CD4-positive, alpha-beta memory T cell (primary cell): Measurements from ENCODE around the gene ABHD4. TPM values are rescaled to one million over a fixed set of nuclear protein-coding genes. Genes with fewer than 3 reads are reported as not detected.
A peak's percentile ranks its signal among the peaks of the same experiment; 100 is the strongest.

Experiments used
- CTCF ChIA-PET: fragments of 350-600 bp; sonication (Branson Sonifier 250); formaldehyde crosslinking; loops from one replicate; lab custom pipeline; 2021; ENCODE audit warnings: inconsistent platforms; ENCODE audit not compliant: partially characterized antibody; lab: Charles Lee
- POLR2A ChIA-PET: fragments of 350-600 bp; sonication (Branson Sonifier 250); formaldehyde crosslinking; loops from one replicate; lab custom pipeline; 2021; ENCODE audit not compliant: partially characterized antibody; lab: Charles Lee
- DNase-seq, 5 donors: peaks; one replicate each; pipeline versions ENCODE4 v3.0.0 to v3.0.0-alpha.2; 2020 to 2022; ENCODE audit warnings: mixed read lengths in 1 of 5
- H3K27ac ChIP-seq: one replicate; pipeline ENCODE4 v1.7.0; 2013; ENCODE audit warnings: low read depth, low read length
- H3K27me3 ChIP-seq: 2 replicates; pipeline ENCODE4 v1.7.0; 2013; ENCODE audit warnings: mild to moderate bottlenecking, low read length, moderate library complexity; ENCODE audit not compliant: insufficient read depth
- H3K36me3 ChIP-seq: 2 replicates; pipeline ENCODE4 v1.7.0; 2013; ENCODE audit warnings: mild to moderate bottlenecking, low read length, moderate library complexity; ENCODE audit not compliant: insufficient read depth
- H3K4me1 ChIP-seq: 2 replicates; pipeline ENCODE4 v1.7.0; 2013; ENCODE audit warnings: mild to moderate bottlenecking, low read length, moderate library complexity; ENCODE audit not compliant: insufficient read depth
- H3K4me3 ChIP-seq, 2 donors: one replicate each; pipeline ENCODE4 v1.7.0; 2013; ENCODE audit warnings: low read length in 2 of 2, mild to moderate bottlenecking in 1 of 2
- H3K9me3 ChIP-seq, 2 donors: one replicate each; pipeline ENCODE4 v1.7.0; 2013; ENCODE audit warnings: low read length in 2 of 2, control low read depth in 1 of 2; ENCODE audit not compliant: control insufficient read depth in 1 of 2
- H3K27ac Mint-ChIP-seq, 7 donors: one replicate each; pipeline ENCODE4 v1.8.0; 2020 to 2021; ENCODE audit warnings: mixed read lengths in 7 of 7, mild to moderate bottlenecking in 6 of 7, inconsistent platforms in 3 of 7, moderate library complexity in 3 of 7
- H3K27me3 Mint-ChIP-seq, 2 donors: one replicate each; pipeline ENCODE4 v1.8.0; 2020 to 2021; ENCODE audit warnings: mixed read lengths in 2 of 2
- H3K36me3 Mint-ChIP-seq, 2 donors: one replicate each; pipeline ENCODE4 v1.8.0; 2020 to 2021; ENCODE audit warnings: mixed read lengths in 2 of 2, inconsistent platforms in 1 of 2, mild to moderate bottlenecking in 1 of 2
- H3K4me1 Mint-ChIP-seq, 4 donors: one replicate each; pipeline ENCODE4 v1.8.0; 2020 to 2021; ENCODE audit warnings: mixed read lengths in 4 of 4, mild to moderate bottlenecking in 1 of 4
- H3K4me3 Mint-ChIP-seq, 8 donors: one replicate each; pipeline ENCODE4 v1.8.0; 2020 to 2021; ENCODE audit warnings: mixed read lengths in 8 of 8, mild to moderate bottlenecking in 7 of 8, moderate library complexity in 6 of 8, inconsistent platforms in 3 of 8
- H3K9me3 Mint-ChIP-seq, 8 donors: one replicate each; pipeline ENCODE4 v1.8.0; 2020 to 2021; ENCODE audit warnings: mixed read lengths in 8 of 8, mild to moderate bottlenecking in 5 of 8, inconsistent platforms in 3 of 8, moderate library complexity in 1 of 8
- intact Hi-C: fragments of 100-400 bp; cut with micrococcal nuclease; formaldehyde crosslinking; loops from one replicate; pipeline ENCODE4 v1.15.1; 2023
- polyA plus RNA-seq, 2 donors: library from polyadenylated mRNA; unstranded; fragments of 300-500 nt; fragmentation: Illumina TruSeq; gene quantifications; one replicate each; pipeline ENCODE4 v1.2.3, GENCODE V29; 2021
- total RNA-seq, 2 experiments: library from RNA; stranded (reverse); gene quantifications; one replicate each; pipeline ENCODE4 v1.2.3, GENCODE V29; 2021

ABHD4 gene
- total and polyA plus RNA-seq, 4 experiments from 2014 or later = 6.2 to 22.4 (median 15.9) TPM

DNA sequence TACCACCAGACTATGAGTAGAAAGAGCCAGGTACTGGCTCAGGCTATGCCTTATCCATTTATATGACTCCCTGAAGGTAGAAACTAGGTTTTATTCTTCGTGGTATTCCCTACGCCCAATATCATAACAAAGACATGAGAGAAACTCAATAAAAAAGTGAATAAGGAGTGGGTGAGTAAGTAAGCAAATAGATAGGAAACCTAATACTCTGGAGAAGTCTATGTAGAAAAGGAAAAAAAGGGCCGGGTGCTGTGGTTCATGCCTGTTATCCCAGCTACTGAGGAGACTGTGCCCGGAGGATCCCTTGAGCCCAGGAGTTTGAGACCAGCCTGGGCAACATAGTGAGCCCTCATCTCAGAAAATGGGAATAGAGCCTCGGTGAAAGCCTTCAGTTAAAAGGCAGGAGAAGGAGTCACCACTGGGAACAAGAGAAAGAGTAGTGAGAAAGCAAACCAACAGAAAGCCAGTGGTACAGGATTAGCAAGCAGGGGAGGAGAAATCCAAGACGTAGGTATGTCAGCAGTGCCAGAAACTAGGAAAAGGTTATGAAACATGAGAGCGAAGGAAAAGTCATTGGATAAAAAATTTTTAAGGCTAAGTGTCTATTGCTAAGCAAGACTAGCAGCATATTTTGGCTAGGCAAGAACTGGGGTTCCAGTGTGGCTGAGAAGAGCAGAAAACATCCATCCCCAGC, 52.1 kb downstream of the ABHD4 start:
- H3K9me3 ChIP-seq = no peaks in the 10 kb centered on the region
- no peak overlapping the region for H3K27ac ChIP-seq
- no peak for DNase-seq
- intact Hi-C loops = loop anchor here (5.0 kb wide), 1 partner anchor 63 kb away; the partner anchor contains the start of gene DAD1
- H3K36me3 ChIP-seq = no peaks in the 10 kb centered on the region
- ChIA-PET POLR2A (no interaction called here), CTCF (interaction anchor here (1.5 to 4.3 kb wide), 2 partner anchors 79 to 93 kb away, joined by 3 to 76 read pairs; no protein-coding TSS in a partner anchor)
- Mint-ChIP-seq H3K36me3 (no peaks in the 10 kb centered on the region), H3K4me3 (no peak overlapping the region), H3K27ac (peak overlapping the region in 2 of 7 donors; percentile 10 to 76), H3K9me3 (no peaks in the 10 kb centered on the region), H3K4me1 (no peaks in the 10 kb centered on the region), H3K27me3 (no peaks in the 10 kb centered on the region)
- no peak overlapping the region for H3K4me3 ChIP-seq
- no peaks in the 10 kb centered on the region for H3K4me1 ChIP-seq
- H3K27me3 ChIP-seq = no peaks in the 10 kb centered on the region

DNA sequence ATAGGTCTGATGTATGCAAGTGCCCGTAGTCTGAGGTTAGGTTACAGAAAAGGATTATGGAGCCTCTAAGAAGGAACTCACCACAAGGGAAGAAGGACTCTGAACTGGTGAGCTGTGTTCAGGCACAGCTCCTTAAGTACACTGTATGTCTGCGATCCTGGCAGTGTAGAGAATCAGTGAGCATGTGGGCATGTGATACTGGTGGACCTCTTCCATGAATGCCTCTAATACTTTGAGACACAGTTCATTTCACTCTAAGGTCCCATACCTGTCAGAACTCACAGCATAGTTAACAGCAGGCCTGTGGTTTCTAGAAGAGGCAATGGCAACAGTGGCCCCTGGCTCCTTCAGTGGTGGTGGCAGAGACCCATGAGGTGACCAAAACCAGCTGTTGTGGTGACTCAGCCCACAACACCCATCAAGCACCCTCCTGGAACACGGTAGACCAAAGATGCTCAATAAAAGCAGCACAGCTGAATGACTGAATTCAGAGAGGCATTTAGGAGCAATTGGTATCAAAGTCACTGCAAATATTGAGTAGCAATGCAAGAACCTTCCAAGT, 52.9 kb downstream of the ABHD4 start:
- ChIA-PET CTCF (interaction anchor here (0.9 to 4.3 kb wide), 6 partner anchors 9 to 204 kb away, joined by 3 to 76 read pairs (median 4); no protein-coding TSS in a partner anchor), POLR2A (interaction anchor here (0.9 kb wide), 1 partner anchor 94 kb away, joined by 3 read pairs; no protein-coding TSS in a partner anchor)
- no peaks in the 10 kb centered on the region for H3K36me3 ChIP-seq
- H3K27me3 Mint-ChIP-seq = no peaks in the 10 kb centered on the region
- intact Hi-C loops = loop anchor here (5.0 kb wide), 1 partner anchor 64 kb away; the partner anchor contains the start of gene DAD1
- H3K4me3 Mint-ChIP-seq = no peak overlapping the region
- no peaks in the 10 kb centered on the region for H3K9me3 Mint-ChIP-seq
- H3K27ac Mint-ChIP-seq = no peak overlapping the region
- DNase-seq = no peak
- no peak overlapping the region for H3K4me3 ChIP-seq
- no peaks in the 10 kb centered on the region for H3K36me3 Mint-ChIP-seq
- no peaks in the 10 kb centered on the region for H3K9me3 ChIP-seq
- H3K4me1 ChIP-seq = no peaks in the 10 kb centered on the region
- H3K27ac ChIP-seq = no peak overlapping the region
- no peaks in the 10 kb centered on the region for H3K4me1 Mint-ChIP-seq
- no peaks in the 10 kb centered on the region for H3K27me3 ChIP-seq

DNA sequence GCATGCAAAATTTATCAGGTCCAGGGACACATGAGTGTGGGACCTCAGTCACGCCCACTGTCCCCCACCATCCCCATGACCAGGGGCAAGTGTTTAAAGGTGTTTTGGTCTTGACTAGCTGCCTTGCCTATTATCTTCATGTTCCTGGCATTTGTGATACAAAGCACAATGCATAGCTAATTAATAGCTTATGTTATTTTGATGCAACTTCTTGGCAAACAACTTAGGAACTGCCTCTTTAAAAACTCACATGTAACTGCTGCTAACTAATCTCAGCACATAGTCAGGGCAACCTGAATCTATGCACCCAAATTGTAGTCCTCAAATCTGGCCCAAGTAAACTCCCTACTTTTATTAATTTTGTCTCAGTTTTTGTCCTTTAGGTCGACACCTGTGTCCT, 53.5 kb downstream of the ABHD4 start:
- Mint-ChIP-seq H3K4me3 (no peak overlapping the region), H3K27ac (peak overlapping the region in 1 of 7 donors; percentile 52), H3K36me3 (no peaks in the 10 kb centered on the region), H3K4me1 (no peaks in the 10 kb centered on the region), H3K9me3 (no peaks in the 10 kb centered on the region), H3K27me3 (no peaks in the 10 kb centered on the region)
- no peak overlapping the region for H3K27ac ChIP-seq
- no peaks in the 10 kb centered on the region for H3K27me3 ChIP-seq
- H3K4me3 ChIP-seq = no peak overlapping the region
- H3K9me3 ChIP-seq = no peaks in the 10 kb centered on the region
- H3K36me3 ChIP-seq = no peaks in the 10 kb centered on the region
- H3K4me1 ChIP-seq = no peaks in the 10 kb centered on the region
- no peak for DNase-seq
- intact Hi-C loops = loop anchor here (5.0 kb wide), 1 partner anchor 64 kb away; the partner anchor contains the start of gene DAD1
- POLR2A ChIA-PET = interaction anchor here (0.5 to 0.9 kb wide), 2 partner anchors 95 to 144 kb away, joined by 3 read pairs; no protein-coding TSS in a partner anchor
- CTCF ChIA-PET = interaction anchor here (0.9 to 4.3 kb wide), 6 partner anchors 9 to 203 kb away, joined by 3 to 76 read pairs (median 4); no protein-coding TSS in a partner anchor

- no peaks in the 10 kb centered on the region for H3K4me1 ChIP-seq
- CTCF ChIA-PET = interaction anchor here (0.9 to 4.3 kb wide), 18 partner anchors 9 to 829 kb away, joined by 3 to 76 read pairs (median 4); partner anchors contain the start of genes DAD1, OR6J1 and OXA1L
- no peaks in the 10 kb centered on the region for H3K9me3 Mint-ChIP-seq
- no peaks in the 10 kb centered on the region for H3K27me3 ChIP-seq
- no peaks in the 10 kb centered on the region for H3K36me3 ChIP-seq
- peak; percentile 35 to 48 (median 43) for DNase-seq
- intact Hi-C loops = loop anchor here (1.0 to 5.0 kb wide), 3 partner anchors 66 to 96 kb away; partner anchors contain the start of gene DAD1
- H3K27me3 Mint-ChIP-seq = no peaks in the 10 kb centered on the region
- POLR2A ChIA-PET = interaction anchor here (0.6 to 3.0 kb wide), 5 partner anchors 83 to 126 kb away, joined by 3 to 27 read pairs (median 4); no protein-coding TSS in a partner anchor
- no peaks in the 10 kb centered on the region for H3K36me3 Mint-ChIP-seq
- no peak overlapping the region for H3K4me3 Mint-ChIP-seq
- H3K27ac Mint-ChIP-seq = peak overlapping the region in 1 of 7 donors; percentile 10
- H3K4me1 Mint-ChIP-seq = no peaks in the 10 kb centered on the region
- no peaks in the 10 kb centered on the region for H3K9me3 ChIP-seq
- H3K4me3 ChIP-seq = no peak overlapping the region
- H3K27ac ChIP-seq = no peak overlapping the region
These were observed 55.0 kb downstream of the ABHD4 start for GRCh38 chr14:22653012-22653621.

GRCh38 chr14:22656226-22656625, 58.1 kb downstream of the ABHD4 start:
- Mint-ChIP-seq H3K27me3 (no peaks in the 10 kb centered on the region), H3K9me3 (no peaks in the 10 kb centered on the region), H3K36me3 (no peaks in the 10 kb centered on the region), H3K4me3 (no peak overlapping the region), H3K27ac (peak overlapping the region in 1 of 7 donors; percentile 9), H3K4me1 (no peaks in the 10 kb centered on the region)
- no peak for DNase-seq
- Histone ChIP-seq H3K9me3 (no peaks in the 10 kb centered on the region), H3K4me3 (no peak overlapping the region), H3K4me1 (no peaks in the 10 kb centered on the region), H3K27me3 (no peaks in the 10 kb centered on the region), H3K36me3 (no peaks in the 10 kb centered on the region), H3K27ac (no peak overlapping the region)
- CTCF ChIA-PET = interaction anchor here (1.0 to 3.2 kb wide), 2 partner anchors 85 to 99 kb away, joined by 3 to 15 read pairs; no protein-coding TSS in a partner anchor
- intact Hi-C loops = no loop called here
- POLR2A ChIA-PET = no interaction called here

- Mint-ChIP-seq H3K4me1 (no peaks in the 10 kb centered on the region), H3K27ac (no peak overlapping the region), H3K9me3 (no peaks in the 10 kb centered on the region), H3K4me3 (no peak overlapping the region), H3K36me3 (no peaks in the 10 kb centered on the region), H3K27me3 (no peaks in the 10 kb centered on the region)
- CTCF ChIA-PET = interaction anchor here (0.6 to 3.2 kb wide), 3 partner anchors 71 to 100 kb away, joined by 3 to 15 read pairs (median 4); no protein-coding TSS in a partner anchor
- no peak for DNase-seq
- Histone ChIP-seq H3K27me3 (no peaks in the 10 kb centered on the region), H3K4me3 (no peak overlapping the region), H3K27ac (no peak overlapping the region), H3K9me3 (no peaks in the 10 kb centered on the region), H3K36me3 (no peaks in the 10 kb centered on the region), H3K4me1 (no peaks in the 10 kb centered on the region)
- POLR2A ChIA-PET = interaction anchor here (1.2 kb wide), 1 partner anchor 87 kb away, joined by 3 read pairs; no protein-coding TSS in a partner anchor
- intact Hi-C loops = no loop called here
These were observed 59.0 kb downstream of the ABHD4 start for GRCh38 chr14:22656945-22657731.
